GM23248 (cell line): Measurements from ENCODE around the gene CACNA1D.

Source experiments
- EZH2 ChIP-seq: fragments of 200-600 bp; sonication (generic); IDR thresholded peaks from 2 replicates; pipeline ENCODE4 v1.6.1; 2018; ENCODE audit warnings: antibody characterized with exemption, mild to moderate bottlenecking; ENCODE audit not compliant: insufficient read depth, poor library complexity, severe bottlenecking
- EZH2phosphoT487 ChIP-seq: fragments of 200-600 bp; sonication (generic); IDR thresholded peaks from 2 replicates; pipeline ENCODE4 v1.6.1; 2018; ENCODE audit warnings: antibody characterized with exemption, moderate library complexity, mild to moderate bottlenecking, low read depth; ENCODE audit not compliant: insufficient read depth

DNA sequence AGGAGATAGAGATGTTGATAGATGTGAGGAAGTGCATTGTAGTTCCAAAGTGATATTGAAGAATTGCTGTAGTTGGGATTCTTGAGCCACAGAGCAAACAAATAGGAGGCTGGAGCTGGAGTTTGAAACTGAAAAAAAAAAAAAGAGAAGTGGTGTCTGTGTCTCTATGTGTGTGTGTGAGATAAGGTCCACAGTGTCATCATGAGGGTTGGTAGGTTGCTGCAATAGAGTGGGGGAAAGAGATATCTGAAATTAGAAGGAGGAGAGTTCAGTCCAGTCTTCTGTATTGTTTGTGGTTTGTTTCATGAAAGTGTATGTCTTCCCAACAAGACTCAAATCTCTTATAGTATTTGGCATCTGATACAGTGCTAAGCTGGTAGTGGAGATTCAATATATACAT is 37.3 kb upstream of the CACNA1D start:
- TF ChIP-seq EZH2, result no peak
- TF ChIP-seq EZH2phosphoT487, result no peak
